ENCODE results near the gene NAA80.

The NAA80 gene

GRCh38 chr3:50327943-50328691 lies 28.9 kb upstream of the NAA80 start, which contains the start of gene TUSC2:
Gene TUSC2, minus strand, starts transcription at chr3:50328223. Its CDS starts 124 bp downstream, at chr3:50328099.
- peak; percentile 98 for DNase-seq (ENCODE audit: low spot score)

GRCh38 chr3:50327129-50327528 lies 27.9 kb upstream of the NAA80 start:
- DNase-seq (ENCODE audit: low spot score) = no peak

GRCh38 chr3:50326182-50326541 lies 27.0 kb upstream of the NAA80 start:
- no peak for DNase-seq (ENCODE audit: low spot score)

GRCh38 chr3:50325497-50326181 lies 26.4 kb upstream of the NAA80 start:
- no peak for DNase-seq (ENCODE audit: low spot score)

- no peak for DNase-seq (ENCODE audit: low spot score)
These were observed 25.9 kb upstream of the NAA80 start for GRCh38 chr3:50325113-50325480.

GRCh38 chr3:50324351-50325112 lies 25.3 kb upstream of the NAA80 start:
- DNase-seq (ENCODE audit: low spot score) = peak; percentile 77

- no peak for DNase-seq (ENCODE audit: low spot score)
These were observed 24.5 kb upstream of the NAA80 start for GRCh38 chr3:50323614-50324199.

- DNase-seq (ENCODE audit: low spot score) = no peak
These were observed 23.9 kb upstream of the NAA80 start for GRCh38 chr3:50323092-50323600.

GRCh38 chr3:50322386-50323091 lies 23.3 kb upstream of the NAA80 start, which contains the start of gene HYAL2:
Gene HYAL2, minus strand, starts transcription at chr3:50322745. Its CDS starts 2,256 bp downstream, at chr3:50320489.
- no peak for DNase-seq (ENCODE audit: low spot score)

- DNase-seq (ENCODE audit: low spot score) = no peak
These were observed 22.8 kb upstream of the NAA80 start for GRCh38 chr3:50322115-50322385.

- DNase-seq (ENCODE audit: low spot score) = peak; percentile 82
These were observed 22.3 kb upstream of the NAA80 start for GRCh38 chr3:50321336-50322114.

- DNase-seq (ENCODE audit: low spot score) = peak; percentile 74
These were observed 21.7 kb upstream of the NAA80 start for GRCh38 chr3:50320853-50321335.

GRCh38 chr3:50319894-50320625 lies 20.9 kb upstream of the NAA80 start:
- DNase-seq (ENCODE audit: low spot score) = no peak

GRCh38 chr3:50319181-50319893 lies 20.1 kb upstream of the NAA80 start:
- DNase-seq (ENCODE audit: low spot score) = no peak

- DNase-seq (ENCODE audit: low spot score) = no peak
These were observed 19.4 kb upstream of the NAA80 start for GRCh38 chr3:50318615-50319014.

- no peak for DNase-seq (ENCODE audit: low spot score)
These were observed 19.0 kb upstream of the NAA80 start for GRCh38 chr3:50318163-50318562.

- no peak for DNase-seq (ENCODE audit: low spot score)
These were observed 18.1 kb upstream of the NAA80 start for GRCh38 chr3:50317300-50317699.

GRCh38 chr3:50316657-50317242 lies 17.5 kb upstream of the NAA80 start:
- no peak for DNase-seq (ENCODE audit: low spot score)

- no peak for DNase-seq (ENCODE audit: low spot score)
These were observed 15.6 kb upstream of the NAA80 start for GRCh38 chr3:50314816-50315215.
